Adrenal gland (tissue), 5 donors: Measurements from ENCODE around the gene TULP4.

Experiments used
- POLR2A ChIP-seq, 2 donors: fragments of 450-650 bp; IDR thresholded peaks; one replicate each; pipeline ENCODE4 v1.6.1; 2017; ENCODE audit warnings: antibody characterized with exemption in 2 of 2, mild to moderate bottlenecking in 2 of 2, moderate library complexity in 1 of 2
- TF ChIP-seq, protein P1 (sequence below), 6 experiments: fragments of 450-650 bp in 4 of 6; fragments of 200-600 bp in 2 of 6; sonication (generic) in 1 of 6; IDR thresholded peaks; 1 replicate in 5 of 6; 2 replicates in 1 of 6; pipeline versions ENCODE4 v1.5.1 to v1.8.0; 2016 to 2021; ENCODE audit warnings: antibody characterized with exemption in 6 of 6, mild to moderate bottlenecking in 2 of 6, moderate library complexity in 1 of 6
- donor health status: DM: no; HTN: no; CAD: no.

DNA sequence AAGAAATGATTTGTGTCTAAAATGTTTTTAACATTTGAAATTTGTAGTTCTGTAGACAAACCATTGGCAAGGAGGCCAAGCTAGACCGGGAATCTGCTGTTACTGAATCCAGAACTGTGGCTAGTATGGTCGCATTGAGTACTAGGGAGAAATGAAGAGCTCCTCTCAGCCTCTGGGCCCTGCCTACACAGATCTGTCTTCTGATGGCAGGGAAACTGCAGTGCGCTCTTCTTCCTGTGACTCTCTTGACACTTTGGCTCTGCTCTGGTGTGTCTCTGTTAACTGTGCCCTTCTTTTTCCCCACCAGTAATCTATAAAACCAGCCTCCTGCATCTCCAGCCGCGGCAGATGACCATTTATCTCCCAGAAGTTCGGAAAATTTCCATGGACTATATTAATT is 186.1 kb downstream of the TULP4 start:
- TF ChIP-seq, protein P1, sequence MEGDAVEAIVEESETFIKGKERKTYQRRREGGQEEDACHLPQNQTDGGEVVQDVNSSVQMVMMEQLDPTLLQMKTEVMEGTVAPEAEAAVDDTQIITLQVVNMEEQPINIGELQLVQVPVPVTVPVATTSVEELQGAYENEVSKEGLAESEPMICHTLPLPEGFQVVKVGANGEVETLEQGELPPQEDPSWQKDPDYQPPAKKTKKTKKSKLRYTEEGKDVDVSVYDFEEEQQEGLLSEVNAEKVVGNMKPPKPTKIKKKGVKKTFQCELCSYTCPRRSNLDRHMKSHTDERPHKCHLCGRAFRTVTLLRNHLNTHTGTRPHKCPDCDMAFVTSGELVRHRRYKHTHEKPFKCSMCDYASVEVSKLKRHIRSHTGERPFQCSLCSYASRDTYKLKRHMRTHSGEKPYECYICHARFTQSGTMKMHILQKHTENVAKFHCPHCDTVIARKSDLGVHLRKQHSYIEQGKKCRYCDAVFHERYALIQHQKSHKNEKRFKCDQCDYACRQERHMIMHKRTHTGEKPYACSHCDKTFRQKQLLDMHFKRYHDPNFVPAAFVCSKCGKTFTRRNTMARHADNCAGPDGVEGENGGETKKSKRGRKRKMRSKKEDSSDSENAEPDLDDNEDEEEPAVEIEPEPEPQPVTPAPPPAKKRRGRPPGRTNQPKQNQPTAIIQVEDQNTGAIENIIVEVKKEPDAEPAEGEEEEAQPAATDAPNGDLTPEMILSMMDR (IDR thresholded peaks at IDR 0.05): no peak
- TF ChIP-seq POLR2A (IDR thresholded peaks at IDR 0.05): no peak
